BE2C (cell line): ENCODE measurements around the gene CSF1.

ENCODE experiments used
- DNase-seq: peaks from one replicate; pipeline ENCODE4 v3.0.0-alpha.2; 2020
- H3K27me3 ChIP-seq: fragments of 250-450 bp; sonication (Bioruptor Pico); 2 replicates; pipeline ENCODE4 v1.5.1; 2020; ENCODE audit warnings: mild to moderate bottlenecking
- H3K36me3 ChIP-seq: fragments of 250-450 bp; sonication (Bioruptor Pico); 2 replicates; pipeline ENCODE4 v1.5.1; 2020; ENCODE audit warnings: mild to moderate bottlenecking
- H3K4me1 ChIP-seq: fragments of 250-450 bp; sonication (Bioruptor Pico); 2 replicates; pipeline ENCODE4 v1.5.1; 2020
- H3K4me3 ChIP-seq: 2 replicates; pipeline ENCODE4 v1.5.1; 2011; ENCODE audit warnings: low read depth, low read length
- H3K9me3 ChIP-seq: fragments of 250-450 bp; sonication (Bioruptor Pico); 2 replicates; pipeline ENCODE4 v1.5.1; 2020
- CTCF ChIP-seq: IDR thresholded peaks from 2 replicates; pipeline ENCODE4 v1.5.1; 2012; ENCODE audit warnings: mild to moderate bottlenecking, low read depth, low read length

The CSF1 gene

GRCh38 chr1:109882288-109883245 is 28.1 kb upstream of the CSF1 start:
- no peaks in the 10 kb centered on the region; the same call in 1 of the 2 replicates for H3K4me1 ChIP-seq
- no peaks in the 10 kb centered on the region for H3K36me3 ChIP-seq
- no peak for DNase-seq
- no peak for TF ChIP-seq CTCF
- H3K27me3 ChIP-seq: no peaks in the 10 kb centered on the region
- H3K4me3 ChIP-seq: no peak overlapping the region
- H3K9me3 ChIP-seq: no peaks in the 10 kb centered on the region

DNA sequence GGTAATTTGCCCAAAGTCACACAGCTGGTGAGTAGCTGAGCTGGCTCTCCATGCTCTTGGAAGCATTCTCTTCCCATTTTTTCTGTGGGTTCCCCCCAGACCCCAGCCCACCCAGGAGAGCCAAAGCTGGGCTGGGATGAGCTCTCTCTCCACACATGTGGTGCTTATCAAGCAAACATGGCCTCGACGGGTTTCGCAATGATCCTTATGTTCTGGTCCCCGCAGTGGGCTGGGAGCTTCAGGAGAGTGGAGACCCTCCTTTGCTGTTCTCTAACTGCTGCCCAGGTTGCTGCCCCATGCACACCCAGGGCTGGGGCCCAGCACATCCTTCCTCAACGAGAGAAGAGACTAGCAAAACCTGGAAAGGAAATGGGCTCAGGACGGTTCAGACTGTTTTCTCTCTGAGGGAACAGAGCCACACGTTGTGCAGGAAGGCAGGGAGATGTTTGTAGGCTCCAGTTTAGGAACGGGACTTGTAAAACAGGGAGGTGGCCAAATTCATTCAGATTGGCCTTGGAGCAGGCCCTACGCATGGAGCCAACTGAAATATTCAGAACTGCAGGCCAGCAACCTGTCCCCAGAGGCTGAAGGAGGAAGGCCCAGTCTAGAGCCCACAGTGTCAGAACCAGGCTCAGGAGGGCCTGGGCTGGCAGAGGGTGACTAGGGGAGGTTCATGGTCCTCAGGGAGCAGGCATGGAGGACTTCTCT is 27.2 kb upstream of the CSF1 start:
- no peak for TF ChIP-seq CTCF
- Histone ChIP-seq H3K9me3 (no peaks in the 10 kb centered on the region), H3K4me3 (no peak overlapping the region), H3K4me1 (no peaks in the 10 kb centered on the region), H3K27me3 (no peaks in the 10 kb centered on the region), H3K36me3 (no peaks in the 10 kb centered on the region)
- no peak for DNase-seq

GRCh38 chr1:109884242-109884891 is 26.3 kb upstream of the CSF1 start:
- Histone ChIP-seq H3K4me3 (no peak overlapping the region), H3K9me3 (no peaks in the 10 kb centered on the region), H3K27me3 (no peaks in the 10 kb centered on the region), H3K36me3 (no peaks in the 10 kb centered on the region), H3K4me1 (no peaks in the 10 kb centered on the region)
- TF ChIP-seq CTCF: no peak
- no peak for DNase-seq

GRCh38 chr1:109885589-109885988 is 25.1 kb upstream of the CSF1 start:
- DNase-seq: no peak
- no peaks in the 10 kb centered on the region for H3K27me3 ChIP-seq
- no peak for TF ChIP-seq CTCF
- no peak overlapping the region for H3K4me3 ChIP-seq
- no peaks in the 10 kb centered on the region for H3K36me3 ChIP-seq
- no peaks in the 10 kb centered on the region for H3K4me1 ChIP-seq
- H3K9me3 ChIP-seq: no peaks in the 10 kb centered on the region

DNA sequence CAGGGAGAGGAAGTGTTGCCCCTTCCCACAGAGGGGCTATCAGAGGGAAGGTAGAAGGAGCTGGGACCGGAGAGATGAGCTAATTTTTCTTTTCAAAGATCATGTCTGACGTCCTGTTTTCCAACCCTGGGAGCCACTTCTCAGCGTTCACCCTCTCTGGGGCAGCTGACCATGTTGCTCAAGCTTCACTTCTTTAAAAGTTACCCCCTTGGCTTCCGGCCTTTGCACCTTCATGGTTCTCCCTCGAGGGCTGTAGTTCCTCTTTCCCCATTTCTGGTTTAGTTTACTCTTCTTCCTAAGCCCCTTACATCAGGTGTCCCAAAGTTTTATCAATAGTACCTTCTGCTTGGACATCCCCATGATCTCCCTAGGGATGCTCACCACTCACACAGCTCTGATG is 23.8 kb upstream of the CSF1 start:
- H3K4me3 ChIP-seq: no peak overlapping the region
- H3K9me3 ChIP-seq: no peaks in the 10 kb centered on the region
- TF ChIP-seq CTCF: no peak
- DNase-seq: no peak
- no peaks in the 10 kb centered on the region for H3K4me1 ChIP-seq
- H3K36me3 ChIP-seq: no peaks in the 10 kb centered on the region
- no peaks in the 10 kb centered on the region for H3K27me3 ChIP-seq
